Activated CD4-positive, CD25-positive, alpha-beta regulatory T cell (primary cell): ENCODE data around the gene LDB2.

ENCODE experiments used
- DNase-seq, 4 experiments: peaks; one replicate each; lab custom pipeline; 2025; lab: John Stamatoyannopoulos, UW

The LDB2 gene

GRCh38 chr4:16843831-16844508 is 54.5 kb downstream of the LDB2 start:
- no peak for DNase-seq

- DNase-seq, result no peak
These were observed 60.1 kb downstream of the LDB2 start for GRCh38 chr4:16838226-16838875.

GRCh38 chr4:16837475-16837874 is 61.0 kb downstream of the LDB2 start:
- DNase-seq, result no peak

- DNase-seq, result no peak
These were observed 62.1 kb downstream of the LDB2 start for GRCh38 chr4:16836324-16836723.

- DNase-seq, result no peak
These were observed 62.7 kb downstream of the LDB2 start for GRCh38 chr4:16835597-16836247.

- no peak for DNase-seq
These were observed 63.6 kb downstream of the LDB2 start for GRCh38 chr4:16834814-16835213.

GRCh38 chr4:16833722-16834121 is 64.7 kb downstream of the LDB2 start:
- no peak for DNase-seq

- DNase-seq, result no peak
These were observed 68.4 kb downstream of the LDB2 start for GRCh38 chr4:16830081-16830480.

- no peak for DNase-seq
These were observed 70.4 kb downstream of the LDB2 start for GRCh38 chr4:16827794-16828724.

- DNase-seq, result no peak
These were observed 71.4 kb downstream of the LDB2 start for GRCh38 chr4:16827045-16827444.

- no peak for DNase-seq
These were observed 72.0 kb downstream of the LDB2 start for GRCh38 chr4:16826406-16826910.

- DNase-seq, result no peak
These were observed 74.1 kb downstream of the LDB2 start for GRCh38 chr4:16824278-16824806.

GRCh38 chr4:16820329-16820728 is 78.1 kb downstream of the LDB2 start:
- no peak for DNase-seq

- no peak for DNase-seq
These were observed 78.8 kb downstream of the LDB2 start for GRCh38 chr4:16819652-16820051.

- no peak for DNase-seq
These were observed 80.4 kb downstream of the LDB2 start for GRCh38 chr4:16818005-16818404.

GRCh38 chr4:16817286-16817685 is 81.2 kb downstream of the LDB2 start:
- no peak for DNase-seq

- no peak for DNase-seq
These were observed 84.1 kb downstream of the LDB2 start for GRCh38 chr4:16814361-16814760.

- DNase-seq, result no peak
These were observed 86.4 kb downstream of the LDB2 start for GRCh38 chr4:16812041-16812440.

GRCh38 chr4:16809943-16810342 is 88.5 kb downstream of the LDB2 start:
- no peak for DNase-seq

GRCh38 chr4:16809064-16809463 is 89.4 kb downstream of the LDB2 start:
- DNase-seq, result no peak

- DNase-seq, result no peak
These were observed 91.1 kb downstream of the LDB2 start for GRCh38 chr4:16807355-16807754.

- no peak for DNase-seq
These were observed 93.9 kb downstream of the LDB2 start for GRCh38 chr4:16804581-16804980.
